H9 (cell line): Measurements from ENCODE around the gene MAP7. TPM values are rescaled to one million over a fixed set of nuclear protein-coding genes. Genes with fewer than 3 reads are reported as not detected.
"Not testable (repeated sequence)": the region's sequence is repeated elsewhere in the genome, so short reads cannot be mapped to it uniquely, and the experiment has no call there.

Source experiments
- DNase-seq: peaks from one replicate; pipeline ENCODE4 v3.0.0-alpha.2; 2017
- H2AFZ ChIP-seq: one replicate; pipeline ENCODE4 v1.6.1; 2013; ENCODE audit warnings: mild to moderate bottlenecking, low read length, control low read depth, moderate library complexity
- H2AK5ac ChIP-seq: 2 replicates; pipeline ENCODE4 v1.6.1; 2013; ENCODE audit warnings: low read length, control low read depth, mixed read lengths; ENCODE audit not compliant: insufficient read length
- H2BK120ac ChIP-seq: one replicate; pipeline ENCODE4 v1.6.1; 2013; ENCODE audit warnings: low read depth, mild to moderate bottlenecking, low read length, control low read depth, inconsistent platforms; ENCODE audit not compliant: poor library complexity, severe bottlenecking
- H2BK12ac ChIP-seq: 2 replicates; pipeline ENCODE4 v1.6.1; 2013; ENCODE audit warnings: low read length, control low read depth, mixed read lengths, low read depth; ENCODE audit not compliant: insufficient read length
- H2BK15ac ChIP-seq: 2 replicates; pipeline ENCODE4 v1.6.1; 2013; ENCODE audit warnings: low read depth, low read length, control low read depth
- H2BK20ac ChIP-seq: one replicate; pipeline ENCODE4 v1.6.1; 2013; ENCODE audit warnings: low read depth, mild to moderate bottlenecking, low read length, control low read depth, inconsistent platforms; ENCODE audit not compliant: poor library complexity, severe bottlenecking
- H2BK5ac ChIP-seq: 2 replicates; pipeline ENCODE4 v1.6.1; 2013; ENCODE audit warnings: low read length, control low read depth, mixed read lengths; ENCODE audit not compliant: insufficient read length
- H3K14ac ChIP-seq: 2 replicates; pipeline ENCODE4 v1.6.1; 2013; ENCODE audit warnings: low read length, control low read depth; ENCODE audit not compliant: insufficient read depth
- H3K18ac ChIP-seq: 2 replicates; pipeline ENCODE4 v1.6.1; 2013; ENCODE audit warnings: low read depth, mild to moderate bottlenecking, mixed read lengths, low read length, control low read depth; ENCODE audit not compliant: insufficient read length
- H3K23ac ChIP-seq: 2 replicates; pipeline ENCODE4 v1.6.1; 2013; ENCODE audit warnings: low read length, control low read depth, mixed read lengths, low read depth; ENCODE audit not compliant: insufficient read length
- H3K23me2 ChIP-seq: 2 replicates; pipeline ENCODE4 v1.6.1; 2013; ENCODE audit warnings: low read depth, mild to moderate bottlenecking, mixed read lengths, low read length, control low read depth; ENCODE audit not compliant: insufficient read length, poor library complexity, severe bottlenecking
- H3K27ac ChIP-seq: 2 replicates; pipeline ENCODE4 v1.5.1; 2013; ENCODE audit warnings: low read length, control low read depth, mixed read lengths, low read depth; ENCODE audit not compliant: insufficient read length
- H3K27me3 ChIP-seq: 2 replicates; pipeline ENCODE4 v1.6.1; 2013; ENCODE audit warnings: low read length, control low read depth, inconsistent platforms; ENCODE audit not compliant: insufficient read depth
- H3K4ac ChIP-seq: 2 replicates; pipeline ENCODE4 v1.6.1; 2013; ENCODE audit warnings: low read depth, mild to moderate bottlenecking, control low read depth, inconsistent platforms, low read length, moderate library complexity
- H3K4me1 ChIP-seq: 2 replicates; pipeline ENCODE4 v1.6.1; 2013; ENCODE audit warnings: low read length, control low read depth, inconsistent platforms; ENCODE audit not compliant: insufficient read depth
- H3K4me2 ChIP-seq: 2 replicates; pipeline ENCODE4 v1.6.1; 2013; ENCODE audit warnings: low read length, control low read depth, mixed read lengths; ENCODE audit not compliant: insufficient read length, insufficient read depth
- H3K56ac ChIP-seq: 2 replicates; pipeline ENCODE4 v1.6.1; 2013; ENCODE audit warnings: low read depth, mild to moderate bottlenecking, mixed read lengths, low read length, control low read depth; ENCODE audit not compliant: insufficient read length
- H3K79me1 ChIP-seq: 2 replicates; pipeline ENCODE4 v1.6.1; 2013; ENCODE audit warnings: low read depth, mild to moderate bottlenecking, moderate library complexity, low read length, control low read depth, inconsistent platforms; ENCODE audit not compliant: insufficient read depth, poor library complexity, severe bottlenecking
- H3K79me2 ChIP-seq: 2 replicates; pipeline ENCODE4 v1.6.1; 2013; ENCODE audit warnings: low read length, control low read depth, inconsistent platforms; ENCODE audit not compliant: insufficient read depth
- H3K9ac ChIP-seq: 2 replicates; pipeline ENCODE4 v1.6.1; 2013; ENCODE audit warnings: low read length, control low read depth, mixed read lengths; ENCODE audit not compliant: insufficient read length; ENCODE audit errors: extremely low read depth
- H3K9me3 ChIP-seq: one replicate; pipeline ENCODE4 v1.6.1; 2013; ENCODE audit warnings: low read depth, low read length, inconsistent platforms; ENCODE audit not compliant: control insufficient read depth
- H3T11ph ChIP-seq: one replicate; pipeline ENCODE4 v1.6.1; 2013; ENCODE audit warnings: mild to moderate bottlenecking, low read length, control low read depth, inconsistent platforms
- H4K20me1 ChIP-seq: one replicate; pipeline ENCODE4 v1.6.1; 2013; ENCODE audit not compliant: control insufficient read depth, insufficient read length, insufficient read depth
- H4K5ac ChIP-seq: 2 replicates; pipeline ENCODE4 v1.6.1; 2013; ENCODE audit warnings: low read depth, mild to moderate bottlenecking, mixed read lengths, low read length, control low read depth; ENCODE audit not compliant: insufficient read length
- H4K8ac ChIP-seq: replicated peaks from 2 replicates; pipeline ENCODE4 v1.6.1; 2013; ENCODE audit warnings: low read length, control low read depth, mixed read lengths, low read depth; ENCODE audit not compliant: insufficient read length
- H4K91ac ChIP-seq: 2 replicates; pipeline ENCODE4 v1.6.1; 2013; ENCODE audit warnings: low read depth, mild to moderate bottlenecking, moderate library complexity, mixed read lengths, low read length, control low read depth; ENCODE audit not compliant: insufficient read length
- H3K27ac Mint-ChIP-seq, 3 experiments: 2 replicates in 2 of 3; 3 replicates in 1 of 3; pipeline ENCODE4 v1.8.0; 2020 to 2021; ENCODE audit warnings: mixed read lengths in 3 of 3, mild to moderate bottlenecking in 1 of 3, moderate library complexity in 1 of 3
- H3K27me3 Mint-ChIP-seq: 2 replicates; pipeline ENCODE4 v1.8.0; 2021; ENCODE audit warnings: low read depth, mild to moderate bottlenecking, moderate library complexity, mixed read lengths
- H3K36me3 Mint-ChIP-seq, 3 experiments: 2 replicates in 2 of 3; 3 replicates in 1 of 3; pipeline ENCODE4 v1.8.0; 2020 to 2021; ENCODE audit warnings: low read depth in 3 of 3, mixed read lengths in 3 of 3; ENCODE audit not compliant: insufficient read depth in 1 of 3
- H3K4me1 Mint-ChIP-seq, 2 experiments: 2 replicates each; pipeline ENCODE4 v1.8.0; 2020; ENCODE audit warnings: mixed read lengths in 2 of 2
- H3K4me3 Mint-ChIP-seq, 2 experiments: 2 replicates in 1 of 2; 3 replicates in 1 of 2; pipeline ENCODE4 v1.8.0; 2020 to 2021; ENCODE audit warnings: mild to moderate bottlenecking in 2 of 2, mixed read lengths in 2 of 2, moderate library complexity in 1 of 2
- H3K9me3 Mint-ChIP-seq, 2 experiments: 2 replicates in 1 of 2; 3 replicates in 1 of 2; pipeline ENCODE4 v1.8.0; 2020; ENCODE audit warnings: mild to moderate bottlenecking in 2 of 2, mixed read lengths in 2 of 2, moderate library complexity in 1 of 2
- WGBS: extraction: QIAGEN DNeasy Blood & Tissue Kit; methylation state at CpG from one replicate; pipeline ENCODE4 v1.1.7; 2013; ENCODE audit warnings: missing lambda C conversion rate, low lambda C conversion rate, mixed read lengths; ENCODE audit not compliant: insufficient read length; ENCODE audit errors: extremely low coverage; 5-methylcytosine and 5-hydroxymethylcytosine counted together
- total RNA-seq: library from RNA; stranded (reverse); gene quantifications from 2 replicates; pipeline ENCODE4 v1.2.1, GENCODE V29; 2021
- TF ChIP-seq, protein P1 (sequence below): fragments of 200-600 bp; sonication (generic); conservative IDR thresholded peaks from 3 replicates; pipeline ENCODE4 v1.8.0; 2021; ENCODE audit warnings: antibody characterized with exemption, mild to moderate bottlenecking

The MAP7 gene
- total RNA-seq, 1 experiment from 2014 or later: 51.1 TPM

DNA sequence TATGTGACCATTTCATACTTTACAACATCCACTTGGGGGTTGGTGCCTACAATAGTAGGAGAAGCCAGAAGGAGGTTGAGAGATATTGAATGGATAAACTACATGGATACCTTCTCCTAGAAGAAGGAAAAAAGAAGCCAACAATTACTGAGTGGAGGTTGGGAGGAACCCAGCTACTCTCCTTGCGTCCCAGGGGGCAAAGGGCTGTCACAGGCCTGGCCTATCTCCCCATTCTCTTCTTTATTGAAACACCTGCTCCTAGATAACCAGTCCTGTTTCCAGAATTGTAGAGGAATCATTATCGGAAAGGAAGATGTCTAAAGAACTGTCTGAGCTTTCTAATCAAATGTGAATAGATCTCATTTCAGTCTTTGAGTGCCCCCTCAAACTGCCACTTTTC lies 115.1 kb downstream of the MAP7 start:
- Histone ChIP-seq H2BK120ac (no peak overlapping the region), H3K23me2 (no peaks in the 10 kb centered on the region), H2BK15ac (no peak overlapping the region), H3K27me3 (no peaks in the 10 kb centered on the region), H2AK5ac (no peak overlapping the region), H3K9me3 (no peaks in the 10 kb centered on the region), H2BK20ac (no peak overlapping the region), H3K79me2 (peaks cover 2% of the 10 kb centered on the region; the same call in 1 of the 2 replicates), H2BK5ac (no peak overlapping the region), H3K14ac (no peak overlapping the region), H4K91ac (no peak overlapping the region), H3K79me1 (no peaks in the 10 kb centered on the region), H4K5ac (no peak overlapping the region), H3K27ac (peak overlapping the region; percentile 80), H3T11ph (no peak overlapping the region), H3K56ac (no peak overlapping the region), H2AFZ (no peak overlapping the region), H3K23ac (no peak overlapping the region), H3K4me2 (no peak overlapping the region), H3K18ac (no peak overlapping the region), H3K4ac (no peak overlapping the region), H3K9ac (no peak overlapping the region), H4K8ac (no peak overlapping the region), H3K4me1 (peaks cover 19% of the 10 kb centered on the region; the same call in 1 of the 2 replicates), H4K20me1 (no peaks in the 10 kb centered on the region), H2BK12ac (no peak overlapping the region)
- Mint-ChIP-seq H3K27me3 (no peaks in the 10 kb centered on the region), H3K9me3 (no peaks in the 10 kb centered on the region), H3K4me1 (peaks cover 68 to 74% of the 10 kb centered on the region in 2 experiments), H3K4me3 (peak overlapping the region in 1 of 2 experiments; percentile 54; a peak in 3 of 5 replicates), H3K36me3 (no peaks in the 10 kb centered on the region), H3K27ac (peak overlapping the region; percentile 96 to 99 (median 97); a peak in 5 of 7 replicates)
- no CpG with 5 or more reads among the region's 2 CpGs for WGBS
- TF ChIP-seq, protein P1, sequence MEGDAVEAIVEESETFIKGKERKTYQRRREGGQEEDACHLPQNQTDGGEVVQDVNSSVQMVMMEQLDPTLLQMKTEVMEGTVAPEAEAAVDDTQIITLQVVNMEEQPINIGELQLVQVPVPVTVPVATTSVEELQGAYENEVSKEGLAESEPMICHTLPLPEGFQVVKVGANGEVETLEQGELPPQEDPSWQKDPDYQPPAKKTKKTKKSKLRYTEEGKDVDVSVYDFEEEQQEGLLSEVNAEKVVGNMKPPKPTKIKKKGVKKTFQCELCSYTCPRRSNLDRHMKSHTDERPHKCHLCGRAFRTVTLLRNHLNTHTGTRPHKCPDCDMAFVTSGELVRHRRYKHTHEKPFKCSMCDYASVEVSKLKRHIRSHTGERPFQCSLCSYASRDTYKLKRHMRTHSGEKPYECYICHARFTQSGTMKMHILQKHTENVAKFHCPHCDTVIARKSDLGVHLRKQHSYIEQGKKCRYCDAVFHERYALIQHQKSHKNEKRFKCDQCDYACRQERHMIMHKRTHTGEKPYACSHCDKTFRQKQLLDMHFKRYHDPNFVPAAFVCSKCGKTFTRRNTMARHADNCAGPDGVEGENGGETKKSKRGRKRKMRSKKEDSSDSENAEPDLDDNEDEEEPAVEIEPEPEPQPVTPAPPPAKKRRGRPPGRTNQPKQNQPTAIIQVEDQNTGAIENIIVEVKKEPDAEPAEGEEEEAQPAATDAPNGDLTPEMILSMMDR: no peak
- DNase-seq: no peak

DNA sequence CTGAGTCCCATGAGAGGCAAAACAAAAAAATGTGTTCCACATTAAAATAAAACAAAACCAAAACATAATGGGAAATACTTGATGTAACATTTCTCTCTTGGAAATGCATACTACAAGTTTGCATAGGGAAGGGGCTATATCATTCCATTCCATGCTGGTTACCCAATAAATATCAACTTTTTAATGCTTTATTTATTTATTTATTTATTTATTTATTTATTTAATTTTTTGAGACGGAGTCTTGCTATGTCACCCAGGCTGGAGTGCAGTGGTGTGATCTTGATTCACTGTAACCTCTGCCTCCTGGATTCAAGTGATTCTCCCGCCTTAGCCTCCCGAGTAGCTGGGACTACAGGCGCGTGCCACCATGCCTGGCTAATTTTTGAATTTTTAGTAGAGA lies 118.9 kb downstream of the MAP7 start:
- not testable (repeated sequence) for H4K5ac ChIP-seq, H3K79me2 ChIP-seq, H4K20me1 ChIP-seq, H3K27ac ChIP-seq, H3K9ac ChIP-seq, H2BK5ac ChIP-seq, H3K9me3 ChIP-seq, H3K27me3 ChIP-seq, H3K23ac ChIP-seq, H4K8ac ChIP-seq, H3K79me1 ChIP-seq, H3K36me3 Mint-ChIP-seq, H3K56ac ChIP-seq, H3K4me2 ChIP-seq, H3K23me2 ChIP-seq, H3T11ph ChIP-seq, H3K27me3 Mint-ChIP-seq, H3K4me3 Mint-ChIP-seq, H3K14ac ChIP-seq, H4K91ac ChIP-seq, H3K9me3 Mint-ChIP-seq, H2AK5ac ChIP-seq, DNase-seq, H2BK20ac ChIP-seq, H3K18ac ChIP-seq, H2AFZ ChIP-seq, H2BK15ac ChIP-seq, H3K4ac ChIP-seq, H2BK120ac ChIP-seq, H2BK12ac ChIP-seq
- no CpG with 5 or more reads among the region's 5 CpGs for WGBS
- peak overlapping the region in 1 of 3 experiments; percentile 44; a peak in 1 of 7 replicates for H3K27ac Mint-ChIP-seq
- H3K4me1 Mint-ChIP-seq: peaks cover 52 to 58% of the 10 kb centered on the region in 2 experiments
- H3K4me1 ChIP-seq: peaks cover 19% of the 10 kb centered on the region; the same call in 1 of the 2 replicates
